HG02610 (cell line): ENCODE data around the gene NOD2.

ENCODE experiments used
- ATAC-seq: cut with Tn5 transposase; IDR thresholded peaks from one replicate; pipeline ENCODE4 v1.9.1; 2021; ENCODE audit warnings: mild to moderate bottlenecking, moderate library complexity; ENCODE audit not compliant: unreplicated experiment

The NOD2 gene

GRCh38 chr16:50692999-50693781 is at the start of gene NOD2:
Gene NOD2, plus strand, starts transcription at chr16:50693606. Its CDS starts 5,890 bp downstream, at chr16:50699496.
- no peak for ATAC-seq

GRCh38 chr16:50644245-50644644 is 49.2 kb upstream of the NOD2 start:
- ATAC-seq, result no peak

GRCh38 chr16:50644729-50645128 is 48.7 kb upstream of the NOD2 start:
- ATAC-seq, result no peak

- no peak for ATAC-seq
Measured at GRCh38 chr16:50645563-50646220, 47.7 kb upstream of the NOD2 start.

GRCh38 chr16:50646345-50646744 is 47.1 kb upstream of the NOD2 start:
- no peak for ATAC-seq

- no peak for ATAC-seq
Measured at GRCh38 chr16:50651835-50652438, 41.5 kb upstream of the NOD2 start.

GRCh38 chr16:50652836-50653425 is 40.5 kb upstream of the NOD2 start:
- ATAC-seq, result no peak

- ATAC-seq, result no peak
Measured at GRCh38 chr16:50653633-50654519, 39.5 kb upstream of the NOD2 start.

- ATAC-seq, result no peak
Measured at GRCh38 chr16:50655558-50656055, 37.8 kb upstream of the NOD2 start.

GRCh38 chr16:50657241-50657640 is 36.2 kb upstream of the NOD2 start:
- ATAC-seq, result no peak

- ATAC-seq, result no peak
Measured at GRCh38 chr16:50659806-50660205, 33.6 kb upstream of the NOD2 start.

GRCh38 chr16:50662306-50662940 is 31.0 kb upstream of the NOD2 start:
- no peak for ATAC-seq

GRCh38 chr16:50664270-50664669 is 29.1 kb upstream of the NOD2 start:
- ATAC-seq, result no peak

- no peak for ATAC-seq
Measured at GRCh38 chr16:50665128-50665878, 28.1 kb upstream of the NOD2 start.

- ATAC-seq, result peak; percentile 90
Measured at GRCh38 chr16:50666658-50667496, 26.5 kb upstream of the NOD2 start.

- ATAC-seq, result no peak
Measured at GRCh38 chr16:50667497-50668367, 25.7 kb upstream of the NOD2 start.

GRCh38 chr16:50668368-50669008 is 24.9 kb upstream of the NOD2 start:
- no peak for ATAC-seq
